ENCODE measurements around the gene SYT6. TPM values are rescaled to one million over a fixed set of nuclear protein-coding genes. Genes with fewer than 3 reads are reported as not detected.
"Not testable (repeated sequence)": the region's sequence is repeated elsewhere in the genome, so short reads cannot be mapped to it uniquely, and the experiment has no call there.

Gene SYT6
- total RNA-seq, 1 donor from 2014 or later, result not detected

GRCh38 chr1:114062477-114063099 lies 91.1 kb downstream of the SYT6 start:
- Mint-ChIP-seq H3K36me3 (ENCODE audit: low read depth) (no peaks in the 10 kb centered on the region), H3K4me1 (ENCODE audit: low read depth) (no peaks in the 10 kb centered on the region), H3K9me3 (no peaks in the 10 kb centered on the region), H3K27ac (no peak overlapping the region), H3K27me3 (ENCODE audit: low read depth) (no peaks in the 10 kb centered on the region), H3K4me3 (ENCODE audit: low read depth) (no peak overlapping the region)
- intact Hi-C loops (cut with micrococcal nuclease), result no loop called here
- DNase-seq (ENCODE audit: low spot score), result no peak

GRCh38 chr1:114061121-114061830 lies 92.4 kb downstream of the SYT6 start:
- intact Hi-C loops (cut with micrococcal nuclease), result no loop called here
- H3K36me3 Mint-ChIP-seq (ENCODE audit: low read depth), result no peaks in the 10 kb centered on the region
- H3K27ac Mint-ChIP-seq, result no peak overlapping the region
- H3K9me3 Mint-ChIP-seq, result no peaks in the 10 kb centered on the region
- H3K27me3 Mint-ChIP-seq (ENCODE audit: low read depth), result no peaks in the 10 kb centered on the region
- H3K4me1 Mint-ChIP-seq (ENCODE audit: low read depth), result no peaks in the 10 kb centered on the region
- no peak overlapping the region for H3K4me3 Mint-ChIP-seq (ENCODE audit: low read depth)
- DNase-seq (ENCODE audit: low spot score), result no peak

- H3K27ac Mint-ChIP-seq; H3K27me3 Mint-ChIP-seq (ENCODE audit: low read depth); H3K36me3 Mint-ChIP-seq (ENCODE audit: low read depth); DNase-seq (ENCODE audit: low spot score); H3K4me3 Mint-ChIP-seq (ENCODE audit: low read depth); H3K9me3 Mint-ChIP-seq; intact Hi-C loops (cut with micrococcal nuclease); H3K4me1 Mint-ChIP-seq (ENCODE audit: low read depth): not testable (repeated sequence)
These were observed 95.4 kb downstream of the SYT6 start for GRCh38 chr1:114058236-114058635.

- Mint-ChIP-seq H3K9me3 (no peaks in the 10 kb centered on the region), H3K27me3 (ENCODE audit: low read depth) (peaks cover 2% of the 10 kb centered on the region), H3K36me3 (ENCODE audit: low read depth) (no peaks in the 10 kb centered on the region), H3K27ac (no peak overlapping the region), H3K4me1 (ENCODE audit: low read depth) (no peaks in the 10 kb centered on the region), H3K4me3 (ENCODE audit: low read depth) (no peak overlapping the region)
- intact Hi-C loops (cut with micrococcal nuclease), result no loop called here
- DNase-seq (ENCODE audit: low spot score), result no peak
These were observed 99.5 kb downstream of the SYT6 start for GRCh38 chr1:114054148-114054547.

- H3K4me1 Mint-ChIP-seq (ENCODE audit: low read depth), result no peaks in the 10 kb centered on the region
- no peak for DNase-seq (ENCODE audit: low spot score)
- H3K36me3 Mint-ChIP-seq (ENCODE audit: low read depth), result no peaks in the 10 kb centered on the region
- H3K27me3 Mint-ChIP-seq (ENCODE audit: low read depth), result peaks cover 4% of the 10 kb centered on the region
- no peaks in the 10 kb centered on the region for H3K9me3 Mint-ChIP-seq
- H3K4me3 Mint-ChIP-seq (ENCODE audit: low read depth), result no peak overlapping the region
- no peak overlapping the region for H3K27ac Mint-ChIP-seq
- intact Hi-C loops (cut with micrococcal nuclease), result no loop called here
These were observed 105.4 kb downstream of the SYT6 start for GRCh38 chr1:114048232-114048631.

GRCh38 chr1:114043548-114043947 lies 110.1 kb downstream of the SYT6 start:
- no peaks in the 10 kb centered on the region for H3K9me3 Mint-ChIP-seq
- intact Hi-C loops (cut with micrococcal nuclease), result no loop called here
- H3K27ac Mint-ChIP-seq, result no peak overlapping the region
- DNase-seq (ENCODE audit: low spot score), result no peak
- H3K4me3 Mint-ChIP-seq (ENCODE audit: low read depth), result no peak overlapping the region
- peaks cover 6% of the 10 kb centered on the region for H3K4me1 Mint-ChIP-seq (ENCODE audit: low read depth)
- H3K36me3 Mint-ChIP-seq (ENCODE audit: low read depth), result no peaks in the 10 kb centered on the region
- H3K27me3 Mint-ChIP-seq (ENCODE audit: low read depth), result peaks cover 11% of the 10 kb centered on the region

- intact Hi-C loops (cut with micrococcal nuclease), result no loop called here
- Mint-ChIP-seq H3K4me1 (ENCODE audit: low read depth) (peaks cover 6% of the 10 kb centered on the region), H3K36me3 (ENCODE audit: low read depth) (no peaks in the 10 kb centered on the region), H3K27ac (no peak overlapping the region), H3K27me3 (ENCODE audit: low read depth) (peaks cover 11% of the 10 kb centered on the region), H3K4me3 (ENCODE audit: low read depth) (no peak overlapping the region), H3K9me3 (no peaks in the 10 kb centered on the region)
- DNase-seq (ENCODE audit: low spot score), result no peak
These were observed 110.6 kb downstream of the SYT6 start for GRCh38 chr1:114043054-114043453.

- Mint-ChIP-seq H3K27me3 (ENCODE audit: low read depth) (peaks cover 9% of the 10 kb centered on the region), H3K36me3 (ENCODE audit: low read depth) (no peaks in the 10 kb centered on the region), H3K27ac (no peak overlapping the region), H3K9me3 (no peaks in the 10 kb centered on the region), H3K4me1 (ENCODE audit: low read depth) (peaks cover 6% of the 10 kb centered on the region), H3K4me3 (ENCODE audit: low read depth) (no peak overlapping the region)
- intact Hi-C loops (cut with micrococcal nuclease), result no loop called here
- DNase-seq (ENCODE audit: low spot score), result no peak
These were observed 113.2 kb downstream of the SYT6 start for GRCh38 chr1:114040273-114041015.

Other genes with a start within 250 kb of the SYT6 start
- 42.0 and 45.9 TPM in 2 replicates for gene AP4B1, start 249.1 kb downstream of the SYT6 start, total RNA-seq
- 18.8 and 20.8 TPM in 2 replicates for gene DCLRE1B, start 248.5 kb downstream of the SYT6 start, total RNA-seq
- 108 and 111 TPM in 2 replicates for gene HIPK1, start 224.5 kb downstream of the SYT6 start, total RNA-seq
- gene OLFML3, start 174.4 kb downstream of the SYT6 start, total RNA-seq, result 0.11 and 0.18 TPM in 2 replicates